Loucy (cell line): Measurements from ENCODE around the gene CRACDL.

Experiments
- CTCF ChIP-seq: fragments of 200-600 bp; sonication (generic); conservative IDR thresholded peaks from 2 replicates; pipeline ENCODE4 v1.5.1; 2014; ENCODE audit warnings: mild to moderate bottlenecking, antibody characterized with exemption, low read length
- EZH2phosphoT487 ChIP-seq: fragments of 200-600 bp; IDR thresholded peaks from 2 replicates; pipeline ENCODE4 v1.6.1; 2018; ENCODE audit warnings: antibody characterized with exemption, mild to moderate bottlenecking, moderate library complexity, borderline replicate concordance

- no peak for TF ChIP-seq CTCF
- TF ChIP-seq EZH2phosphoT487, result no peak
These were observed 627 bp upstream of the CRACDL start for GRCh38 chr2:98936353-98937351.
